GM18526 (cell line): Measurements from ENCODE around the gene MVP.

ENCODE experiments used
- POLR2A ChIP-seq: IDR thresholded peaks from 3 replicates; pipeline ENCODE4 v1.6.1; 2011; ENCODE audit not compliant: insufficient read length; ENCODE audit errors: extremely low read depth

MVP gene

GRCh38 chr16:29812754-29813643, 7.3 kb upstream of the MVP start:
- TF ChIP-seq POLR2A = no peak

- TF ChIP-seq POLR2A = no peak
Observed at GRCh38 chr16:29813644-29814562, 6.4 kb upstream of the MVP start.

- TF ChIP-seq POLR2A = no peak
Observed at GRCh38 chr16:29814592-29814991, 5.7 kb upstream of the MVP start.

- no peak for TF ChIP-seq POLR2A
Observed at GRCh38 chr16:29815032-29815721, 5.1 kb upstream of the MVP start.

GRCh38 chr16:29815793-29816693, 4.2 kb upstream of the MVP start, which contains the start of gene PAGR1:
Gene PAGR1, plus strand, starts transcription at chr16:29816152. Its CDS starts 374 bp downstream, at chr16:29816526.
- peak; percentile 91 for TF ChIP-seq POLR2A

GRCh38 chr16:29816694-29817441, 3.4 kb upstream of the MVP start:
- no peak for TF ChIP-seq POLR2A

GRCh38 chr16:29818082-29818481, 2.2 kb upstream of the MVP start:
- no peak for TF ChIP-seq POLR2A

- TF ChIP-seq POLR2A = no peak
Observed at GRCh38 chr16:29819506-29819905, 756 bp upstream of the MVP start.

GRCh38 chr16:29820730-29821642, 724 bp downstream of the MVP start:
- peak; percentile 67 for TF ChIP-seq POLR2A

GRCh38 chr16:29821643-29822115, 1.4 kb downstream of the MVP start:
- TF ChIP-seq POLR2A = no peak

GRCh38 chr16:29824589-29825144, 4.4 kb downstream of the MVP start:
- no peak for TF ChIP-seq POLR2A
